Mononuclear cell (primary cell): ENCODE measurements around the gene SIT1. TPM values are rescaled to one million over a fixed set of nuclear protein-coding genes. Genes with fewer than 3 reads are reported as not detected.
"Not testable (repeated sequence)": the region's sequence is repeated elsewhere in the genome, so short reads cannot be mapped to it uniquely, and the experiment has no call there.

Experiments used
- H3K27me3 ChIP-seq: 2 replicates; pipeline ENCODE4 v1.6.0; 2011; ENCODE audit warnings: low read length, control low read depth; ENCODE audit not compliant: insufficient read depth
- H3K4me1 ChIP-seq: 2 replicates; pipeline ENCODE4 v1.5.1; 2011; ENCODE audit warnings: mild to moderate bottlenecking, low read length, control low read depth; ENCODE audit not compliant: insufficient read depth
- H3K4me3 ChIP-seq: 2 replicates; pipeline ENCODE4 v1.5.1; 2011; ENCODE audit warnings: mild to moderate bottlenecking, low read length, moderate library complexity
- H3K9me3 ChIP-seq: 2 replicates; pipeline ENCODE4 v1.5.1; 2011; ENCODE audit warnings: low read depth, mild to moderate bottlenecking, control low read depth, low read length
- total RNA-seq: library from RNA; depleted of rRNA; stranded (reverse); fragments of >200 nt; gene quantifications from one replicate; pipeline ENCODE4 v1.2.3, GENCODE V29; 2012

Gene SIT1
- total RNA-seq, 1 donor: 9.6 TPM

GRCh38 chr9:35615981-35616680 lies 34.6 kb downstream of the SIT1 start:
- Histone ChIP-seq H3K4me1 (peaks cover 66% of the 10 kb centered on the region), H3K9me3 (no peaks in the 10 kb centered on the region), H3K27me3 (no peaks in the 10 kb centered on the region), H3K4me3 (peak overlapping the region; percentile 44)

GRCh38 chr9:35612843-35613242 lies 37.9 kb downstream of the SIT1 start:
- no peaks in the 10 kb centered on the region for H3K9me3 ChIP-seq
- peaks cover 37% of the 10 kb centered on the region for H3K4me1 ChIP-seq
- no peaks in the 10 kb centered on the region for H3K27me3 ChIP-seq
- H3K4me3 ChIP-seq: no peak overlapping the region

GRCh38 chr9:35612066-35612465 lies 38.7 kb downstream of the SIT1 start:
- H3K4me1 ChIP-seq: peaks cover 32% of the 10 kb centered on the region
- H3K4me3 ChIP-seq, H3K9me3 ChIP-seq, H3K27me3 ChIP-seq: not testable (repeated sequence)

GRCh38 chr9:35611230-35611797 lies 39.4 kb downstream of the SIT1 start:
- peaks cover 32% of the 10 kb centered on the region for H3K4me1 ChIP-seq
- H3K4me3 ChIP-seq: no peak overlapping the region
- no peaks in the 10 kb centered on the region for H3K27me3 ChIP-seq

GRCh38 chr9:35609820-35610163 lies 40.9 kb downstream of the SIT1 start:
- Histone ChIP-seq H3K9me3 (no peaks in the 10 kb centered on the region), H3K4me3 (no peak overlapping the region), H3K4me1 (peaks cover 39% of the 10 kb centered on the region), H3K27me3 (no peaks in the 10 kb centered on the region)

More at GRCh38 chr9:35611230-35611797, 39.4 kb downstream of the SIT1 start:
- H3K9me3 ChIP-seq: no peaks in the 10 kb centered on the region

GRCh38 chr9:35609001-35609819 lies 41.5 kb downstream of the SIT1 start:
- no peaks in the 10 kb centered on the region for H3K9me3 ChIP-seq
- peaks cover 44% of the 10 kb centered on the region for H3K4me1 ChIP-seq
- H3K4me3 ChIP-seq: no peak overlapping the region
- no peaks in the 10 kb centered on the region for H3K27me3 ChIP-seq

- Histone ChIP-seq H3K27me3 (no peaks in the 10 kb centered on the region), H3K4me3 (no peak overlapping the region), H3K9me3 (no peaks in the 10 kb centered on the region), H3K4me1 (peaks cover 45% of the 10 kb centered on the region)
Measured at GRCh38 chr9:35608221-35608620, 42.5 kb downstream of the SIT1 start.

- no peaks in the 10 kb centered on the region for H3K9me3 ChIP-seq
- H3K4me3 ChIP-seq: no peak overlapping the region
- H3K27me3 ChIP-seq: no peaks in the 10 kb centered on the region
- peaks cover 44% of the 10 kb centered on the region for H3K4me1 ChIP-seq
Measured at GRCh38 chr9:35606726-35607125, 44.0 kb downstream of the SIT1 start.

- Histone ChIP-seq H3K4me3 (peak overlapping the region; percentile 69), H3K27me3 (no peaks in the 10 kb centered on the region), H3K4me1 (peaks cover 38% of the 10 kb centered on the region), H3K9me3 (no peaks in the 10 kb centered on the region)
Measured at GRCh38 chr9:35606138-35606504, 44.6 kb downstream of the SIT1 start.

- Histone ChIP-seq H3K9me3 (no peaks in the 10 kb centered on the region), H3K27me3 (no peaks in the 10 kb centered on the region), H3K4me3 (peak overlapping the region; percentile 69), H3K4me1 (peaks cover 36% of the 10 kb centered on the region)
Measured at GRCh38 chr9:35605351-35606137, 45.2 kb downstream of the SIT1 start.

- Histone ChIP-seq H3K9me3 (no peaks in the 10 kb centered on the region), H3K4me1 (peaks cover 36% of the 10 kb centered on the region), H3K4me3 (peak within 1 kb of the TSS; percentile 69)
Measured at GRCh38 chr9:35604578-35605350, 46.0 kb downstream of the SIT1 start, which contains the start of gene TESK1. TESK1 (plus strand) TSS chr9:35605262; CDS start chr9:35605620, 358 bp downstream.

GRCh38 chr9:35603986-35604577 lies 46.6 kb downstream of the SIT1 start:
- Histone ChIP-seq H3K4me1 (peaks cover 36% of the 10 kb centered on the region), H3K4me3 (peak overlapping the region; percentile 69), H3K27me3 (no peaks in the 10 kb centered on the region), H3K9me3 (no peaks in the 10 kb centered on the region)

More at GRCh38 chr9:35604578-35605350, 46.0 kb downstream of the SIT1 start, which contains the start of gene TESK1:
- no peaks in the 10 kb centered on the region for H3K27me3 ChIP-seq

- Histone ChIP-seq H3K9me3 (no peaks in the 10 kb centered on the region), H3K4me1 (peaks cover 36% of the 10 kb centered on the region), H3K4me3 (peak overlapping the region; percentile 27), H3K27me3 (no peaks in the 10 kb centered on the region)
Measured at GRCh38 chr9:35603506-35603985, 47.2 kb downstream of the SIT1 start.
